DND-41 (cell line): ENCODE data around the gene DYNLRB1.

Source experiments
- ATAC-seq: fragments of 200-7000 bp; cut with Tn5 transposase; 3 replicates; pipeline ENCODE4 v1.9.1; 2021; ENCODE audit warnings: low read depth; ENCODE audit not compliant: insufficient read depth
- DNase-seq: peaks from one replicate; pipeline ENCODE4 v3.0.0-alpha.2; 2020
- H2AFZ ChIP-seq: 2 replicates; pipeline ENCODE4 v1.6.0; 2012; ENCODE audit warnings: low read depth, low read length
- H3K27ac ChIP-seq: 2 replicates; pipeline ENCODE4 v1.5.1; 2012; ENCODE audit warnings: low read length, inconsistent platforms
- H3K27me3 ChIP-seq: fragments of 200-600 bp; sonication (generic); 2 replicates; pipeline ENCODE4 v1.6.0; 2012; ENCODE audit warnings: low read length, mild to moderate bottlenecking, inconsistent platforms; ENCODE audit not compliant: insufficient read depth, poor library complexity
- H3K36me3 ChIP-seq: 2 replicates; pipeline ENCODE4 v1.5.1; 2012; ENCODE audit warnings: low read length, inconsistent platforms; ENCODE audit not compliant: insufficient read depth
- H3K4me1 ChIP-seq: 2 replicates; pipeline ENCODE4 v1.5.1; 2012; ENCODE audit warnings: mild to moderate bottlenecking, low read length; ENCODE audit not compliant: insufficient read depth
- H3K4me2 ChIP-seq: 2 replicates; pipeline ENCODE4 v1.6.0; 2012; ENCODE audit warnings: mild to moderate bottlenecking, moderate library complexity, low read length, inconsistent platforms; ENCODE audit not compliant: insufficient read depth
- H3K4me3 ChIP-seq, 2 experiments: fragments of 200-600 bp in 1 of 2; shearing (Covaris generic) in 1 of 2; 2 replicates each; pipeline ENCODE4 v1.5.1; 2012 to 2016; ENCODE audit warnings: inconsistent platforms in 2 of 2, low read length in 2 of 2, mild to moderate bottlenecking in 2 of 2, low read depth in 1 of 2, moderate library complexity in 1 of 2
- H3K79me2 ChIP-seq: 2 replicates; pipeline ENCODE4 v1.6.0; 2012; ENCODE audit warnings: low read length, inconsistent platforms; ENCODE audit not compliant: insufficient read depth
- H3K9ac ChIP-seq: 2 replicates; pipeline ENCODE4 v1.6.0; 2012; ENCODE audit warnings: low read depth, mild to moderate bottlenecking, inconsistent platforms, low read length, moderate library complexity
- H3K9me3 ChIP-seq: 2 replicates; pipeline ENCODE4 v1.5.1; 2012; ENCODE audit warnings: low read length, moderate library complexity, mild to moderate bottlenecking, inconsistent platforms; ENCODE audit not compliant: insufficient read depth, severe bottlenecking
- H4K20me1 ChIP-seq: 2 replicates; pipeline ENCODE4 v1.6.0; 2012; ENCODE audit warnings: low read length; ENCODE audit not compliant: insufficient read depth
- CTCF ChIP-seq: IDR thresholded peaks from 2 replicates; pipeline ENCODE4 v1.5.1; 2012; ENCODE audit warnings: borderline replicate concordance, low read length, moderate library complexity, mild to moderate bottlenecking; ENCODE audit not compliant: poor library complexity, severe bottlenecking; ENCODE audit errors: extremely low read depth
- EZH2 ChIP-seq: IDR thresholded peaks from 3 replicates; pipeline ENCODE4 v1.6.1; 2012; ENCODE audit warnings: borderline replicate concordance, low read depth, mild to moderate bottlenecking, moderate library complexity, low read length, inconsistent platforms; ENCODE audit not compliant: severe bottlenecking

DYNLRB1 gene

GRCh38 chr20:34500823-34501222 lies 15.4 kb upstream of the DYNLRB1 start:
- no peak for ATAC-seq
- no peak overlapping the region for H2AFZ ChIP-seq
- no peaks in the 10 kb centered on the region for H3K27me3 ChIP-seq
- peaks cover 83% of the 10 kb centered on the region for H3K36me3 ChIP-seq
- H3K9ac ChIP-seq, result no peak overlapping the region
- H3K9me3 ChIP-seq, result peaks cover 3% of the 10 kb centered on the region
- no peak overlapping the region for H3K27ac ChIP-seq
- no peaks in the 10 kb centered on the region for H4K20me1 ChIP-seq
- DNase-seq, result no peak
- no peaks in the 10 kb centered on the region for H3K4me1 ChIP-seq
- H3K79me2 ChIP-seq, result peaks cover 4% of the 10 kb centered on the region; the same call in 1 of the 2 replicates
- H3K4me2 ChIP-seq, result no peak overlapping the region
- H3K4me3 ChIP-seq, result no peak overlapping the region
- TF ChIP-seq EZH2 (no peak), CTCF (no peak)

- Histone ChIP-seq H3K9ac (no peak overlapping the region), H3K4me3 (no peak overlapping the region), H3K4me1 (no peaks in the 10 kb centered on the region), H4K20me1 (no peaks in the 10 kb centered on the region), H3K27ac (no peak overlapping the region), H3K9me3 (no peaks in the 10 kb centered on the region), H3K4me2 (no peak overlapping the region), H3K36me3 (peaks cover 80% of the 10 kb centered on the region), H3K27me3 (no peaks in the 10 kb centered on the region), H3K79me2 (no peaks in the 10 kb centered on the region), H2AFZ (no peak overlapping the region)
- no peak for TF ChIP-seq CTCF
- TF ChIP-seq EZH2, result no peak
- ATAC-seq (no peak), DNase-seq (no peak)
Observed at GRCh38 chr20:34506480-34506879, 9.7 kb upstream of the DYNLRB1 start.

GRCh38 chr20:34507702-34508413 lies 8.4 kb upstream of the DYNLRB1 start:
- no peak for TF ChIP-seq CTCF
- no peak for TF ChIP-seq EZH2
- H4K20me1 ChIP-seq, result no peaks in the 10 kb centered on the region
- no peak overlapping the region for H3K4me3 ChIP-seq
- H2AFZ ChIP-seq, result no peak overlapping the region
- H3K79me2 ChIP-seq, result no peaks in the 10 kb centered on the region
- no peak overlapping the region for H3K9ac ChIP-seq
- ATAC-seq, result no peak
- no peak overlapping the region for H3K4me2 ChIP-seq
- H3K9me3 ChIP-seq, result no peaks in the 10 kb centered on the region
- H3K4me1 ChIP-seq, result no peaks in the 10 kb centered on the region
- H3K36me3 ChIP-seq, result peaks cover 75% of the 10 kb centered on the region
- no peaks in the 10 kb centered on the region for H3K27me3 ChIP-seq
- DNase-seq, result no peak
- H3K27ac ChIP-seq, result no peak overlapping the region

GRCh38 chr20:34510575-34510974 lies 5.6 kb upstream of the DYNLRB1 start:
- DNase-seq, result no peak
- TF ChIP-seq EZH2, result no peak
- TF ChIP-seq CTCF, result no peak
- H3K9ac ChIP-seq, result no peak overlapping the region
- H3K27me3 ChIP-seq, result no peaks in the 10 kb centered on the region
- no peak overlapping the region for H2AFZ ChIP-seq
- H4K20me1 ChIP-seq, result no peaks in the 10 kb centered on the region
- H3K79me2 ChIP-seq, result no peaks in the 10 kb centered on the region
- H3K36me3 ChIP-seq, result peaks cover 52% of the 10 kb centered on the region
- H3K4me1 ChIP-seq, result peaks cover 8% of the 10 kb centered on the region
- no peak overlapping the region for H3K4me2 ChIP-seq
- H3K9me3 ChIP-seq, result no peaks in the 10 kb centered on the region
- no peak overlapping the region for H3K4me3 ChIP-seq
- no peak for ATAC-seq
- H3K27ac ChIP-seq, result no peak overlapping the region
